Lower leg skin (tissue), 4 donors: ENCODE data around the gene CD59. TPM values are rescaled to one million over a fixed set of nuclear protein-coding genes. Genes with fewer than 3 reads are reported as not detected.

Experiments
- DNase-seq, 2 donors: peaks; one replicate each; pipeline ENCODE4 v3.0.0-alpha.2; 2019; ENCODE audit warnings: low spot score in 2 of 2
- H3K4me3 ChIP-seq: fragments of 200-600 bp; sonication (generic); 2 replicates; pipeline ENCODE4 v1.5.1; 2017; ENCODE audit warnings: mild to moderate bottlenecking, low read depth; ENCODE audit not compliant: poor library complexity, severe bottlenecking
- CTCF ChIP-seq, 3 donors: fragments of 450-650 bp; IDR thresholded peaks; one replicate each; pipeline ENCODE4 v1.5.1; 2016; ENCODE audit warnings: antibody characterized with exemption in 3 of 3, mild to moderate bottlenecking in 3 of 3, moderate library complexity in 2 of 3
- POLR2A ChIP-seq, 2 donors: fragments of 450-650 bp; IDR thresholded peaks; one replicate each; pipeline ENCODE4 v1.6.1; 2016 to 2017; ENCODE audit warnings: antibody characterized with exemption in 2 of 2, mild to moderate bottlenecking in 1 of 2, moderate library complexity in 1 of 2
- WGBS, 2 donors: methylation state at CpG; one replicate each; pipeline ENCODE4 v1.1.5; 2018; 5-methylcytosine and 5-hydroxymethylcytosine counted together
- intact Hi-C: fragments of 100-400 bp; cut with DNase I; formaldehyde crosslinking; loops from one replicate; pipeline ENCODE4 v1.15.0; 2023; ENCODE audit warnings: low total_unique reads
- total RNA-seq, 4 donors: library from RNA; depleted of rRNA; stranded (reverse); fragments of >200 nt; gene quantifications; one replicate each; pipeline ENCODE4 v1.1.0, GENCODE V29; 2016

CD59 gene
- total RNA-seq, 4 donors from 2014 or later: 222 to 444 (median 324) TPM

- 52 to 53% methylated on average over 6 of the region's 6 CpGs for WGBS, 2 donors
- H3K4me3 ChIP-seq: no peak overlapping the region
- peak; percentile 75 to 85 for DNase-seq
- TF ChIP-seq CTCF (IDR thresholded peaks at IDR 0.05): no peak
- TF ChIP-seq POLR2A (IDR thresholded peaks at IDR 0.05): no peak
- intact Hi-C loops: no loop called here
Measured at GRCh38 chr11:33723238-33723881, 12.9 kb downstream of the CD59 start.

GRCh38 chr11:33722590-33723234, 13.5 kb downstream of the CD59 start:
- no peak overlapping the region for H3K4me3 ChIP-seq
- peak in 1 of 2 donors; percentile 86 for DNase-seq
- 45 to 70% methylated on average over 2 of the region's 2 CpGs for WGBS, 2 donors
- intact Hi-C loops: no loop called here
- TF ChIP-seq POLR2A (IDR thresholded peaks at IDR 0.05) (no peak), CTCF (IDR thresholded peaks at IDR 0.05) (no peak)

- no peak for TF ChIP-seq CTCF (IDR thresholded peaks at IDR 0.05)
- no peak for TF ChIP-seq POLR2A (IDR thresholded peaks at IDR 0.05)
- no peak overlapping the region for H3K4me3 ChIP-seq
- intact Hi-C loops: no loop called here
- DNase-seq: peak in 1 of 2 donors; percentile 83
- WGBS, 2 donors: 88 to 93% methylated on average over 5 of the region's 5 CpGs
Measured at GRCh38 chr11:33721984-33722383, 14.2 kb downstream of the CD59 start.

GRCh38 chr11:33721426-33721825, 14.8 kb downstream of the CD59 start:
- DNase-seq: no peak
- TF ChIP-seq POLR2A (IDR thresholded peaks at IDR 0.05) (no peak), CTCF (IDR thresholded peaks at IDR 0.05) (no peak)
- WGBS, 2 donors: 5 to 15% methylated on average over 1 of the region's 1 CpG
- H3K4me3 ChIP-seq: no peak overlapping the region
- intact Hi-C loops: no loop called here

- intact Hi-C loops: no loop called here
- WGBS, 2 donors: 70 to 77% methylated on average over 5 of the region's 5 CpGs
- TF ChIP-seq CTCF (IDR thresholded peaks at IDR 0.05): no peak
- TF ChIP-seq POLR2A (IDR thresholded peaks at IDR 0.05): no peak
- DNase-seq: no peak
- no peak overlapping the region for H3K4me3 ChIP-seq
Measured at GRCh38 chr11:33719587-33719986, 16.6 kb downstream of the CD59 start.
